ENCODE data around the gene CCDC73.
"Not testable (repeated sequence)": the region's sequence is repeated elsewhere in the genome, so short reads cannot be mapped to it uniquely, and the experiment has no call there.

CCDC73 gene

GRCh38 chr11:32751381-32751780, 43.1 kb downstream of the CCDC73 start:
- no peak overlapping the region for H3K4me3 ChIP-seq (ENCODE audit: low read depth, low read length)
- TF ChIP-seq CTCF (IDR thresholded peaks at IDR 0.05; ENCODE audit: borderline replicate concordance, insufficient read depth, low read depth, low read length) = no peak

GRCh38 chr11:32729976-32730375, 64.5 kb downstream of the CCDC73 start:
- H3K4me3 ChIP-seq (ENCODE audit: low read depth, low read length) = no peak overlapping the region
- TF ChIP-seq CTCF (IDR thresholded peaks at IDR 0.05; ENCODE audit: borderline replicate concordance, insufficient read depth, low read depth, low read length) = no peak

- no peak overlapping the region for H3K4me3 ChIP-seq (ENCODE audit: low read depth, low read length)
- no peak for TF ChIP-seq CTCF (IDR thresholded peaks at IDR 0.05; ENCODE audit: borderline replicate concordance, insufficient read depth, low read depth, low read length)
Measured at GRCh38 chr11:32723332-32723731, 71.1 kb downstream of the CCDC73 start.

GRCh38 chr11:32722255-32722654, 72.2 kb downstream of the CCDC73 start:
- H3K4me3 ChIP-seq (ENCODE audit: low read depth, low read length) = no peak overlapping the region
- no peak for TF ChIP-seq CTCF (IDR thresholded peaks at IDR 0.05; ENCODE audit: borderline replicate concordance, insufficient read depth, low read depth, low read length)

- H3K4me3 ChIP-seq (ENCODE audit: low read depth, low read length) = no peak overlapping the region
- peak; percentile 10; the same call in 1 of the 2 replicates for TF ChIP-seq CTCF (IDR thresholded peaks at IDR 0.05; ENCODE audit: borderline replicate concordance, insufficient read depth, low read depth, low read length)
Measured at GRCh38 chr11:32713496-32713895, 81.0 kb downstream of the CCDC73 start.

- not testable (repeated sequence) for H3K4me3 ChIP-seq (ENCODE audit: low read depth, low read length)
Measured at GRCh38 chr11:32708978-32709377, 85.5 kb downstream of the CCDC73 start.

- no peak for TF ChIP-seq CTCF (IDR thresholded peaks at IDR 0.05; ENCODE audit: borderline replicate concordance, insufficient read depth, low read depth, low read length)
- no peak overlapping the region for H3K4me3 ChIP-seq (ENCODE audit: low read depth, low read length)
Measured at GRCh38 chr11:32706985-32707741, 87.3 kb downstream of the CCDC73 start.
